Liver (tissue), 3 donors: Measurements from ENCODE around the gene ZNF543.

Source experiments
- FOXA1 ChIP-seq: IDR thresholded peaks from 2 replicates; pipeline ENCODE4 v1.6.1; 2016; ENCODE audit warnings: antibody characterized with exemption
- HNF4A ChIP-seq, 2 donors: conservative IDR thresholded peaks; 2 replicates each; pipeline ENCODE4 v1.6.1; 2016; ENCODE audit warnings: antibody characterized with exemption in 2 of 2, mild to moderate bottlenecking in 2 of 2
- JUND ChIP-seq, 2 donors: IDR thresholded peaks; 2 replicates each; pipeline ENCODE4 v1.6.1; 2016; ENCODE audit warnings: antibody characterized with exemption in 2 of 2
- MAX ChIP-seq: IDR thresholded peaks from 2 replicates; pipeline ENCODE4 v1.6.1; 2016; ENCODE audit warnings: antibody characterized with exemption
- RAD21 ChIP-seq, 2 donors: IDR thresholded peaks; 2 replicates each; pipeline ENCODE4 v1.6.1; 2016; ENCODE audit warnings: antibody characterized with exemption in 2 of 2, mild to moderate bottlenecking in 2 of 2
- RXRA ChIP-seq, 2 donors: IDR thresholded peaks; 2 replicates each; pipeline ENCODE4 v1.6.1; 2017 to 2018; ENCODE audit warnings: antibody characterized with exemption in 2 of 2, mild to moderate bottlenecking in 1 of 2
- TAF1 ChIP-seq: conservative IDR thresholded peaks from 2 replicates; pipeline ENCODE4 v1.6.1; 2016; ENCODE audit warnings: antibody characterized with exemption, mild to moderate bottlenecking
- YY1 ChIP-seq: IDR thresholded peaks from 2 replicates; pipeline ENCODE4 v1.6.1; 2016; ENCODE audit warnings: antibody characterized with exemption, mild to moderate bottlenecking
- TF ChIP-seq, protein P1 (sequence below): fragments of 150-350 bp; IDR thresholded peaks from 2 replicates; pipeline ENCODE4 v1.5.1; 2017; ENCODE audit warnings: improper control_type of control experiment, low read depth, low read length; ENCODE audit not compliant: missing input control
- donor health status: healthy.
- donor health status: healthy.

DNA sequence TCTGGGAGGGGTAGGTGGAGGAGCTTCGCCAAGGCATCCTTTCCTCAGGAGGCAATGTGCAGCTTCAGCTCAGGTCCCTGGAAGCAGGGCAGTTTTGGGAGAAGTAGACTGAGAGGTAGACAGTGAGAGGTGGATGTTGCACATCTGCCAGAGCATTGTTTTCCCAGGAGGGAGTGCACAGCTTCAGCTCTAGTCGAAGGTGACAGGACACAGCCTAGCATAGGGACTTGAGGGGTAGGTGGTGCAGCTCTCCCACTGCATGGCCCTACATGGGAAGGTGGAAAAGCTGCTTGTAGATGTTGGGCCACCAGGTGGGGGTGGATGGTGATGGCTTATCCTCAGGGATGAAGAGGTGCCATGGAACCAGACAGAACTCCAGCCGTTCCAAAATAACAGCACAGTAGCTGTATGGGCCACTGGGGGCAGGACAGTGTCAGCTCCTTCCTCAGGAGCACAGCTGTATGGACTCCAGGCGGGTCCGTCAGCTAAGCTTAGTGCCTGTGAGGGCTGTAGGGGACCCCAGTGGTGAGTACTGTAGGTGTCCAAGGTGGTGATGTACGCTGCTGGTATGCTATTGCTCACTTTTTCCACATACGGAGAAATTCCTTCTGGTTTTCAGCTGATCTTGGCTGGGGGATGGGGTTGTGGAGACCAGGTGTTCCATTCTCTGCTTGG is 17.4 kb upstream of the ZNF543 start:
- TF ChIP-seq, protein P1, sequence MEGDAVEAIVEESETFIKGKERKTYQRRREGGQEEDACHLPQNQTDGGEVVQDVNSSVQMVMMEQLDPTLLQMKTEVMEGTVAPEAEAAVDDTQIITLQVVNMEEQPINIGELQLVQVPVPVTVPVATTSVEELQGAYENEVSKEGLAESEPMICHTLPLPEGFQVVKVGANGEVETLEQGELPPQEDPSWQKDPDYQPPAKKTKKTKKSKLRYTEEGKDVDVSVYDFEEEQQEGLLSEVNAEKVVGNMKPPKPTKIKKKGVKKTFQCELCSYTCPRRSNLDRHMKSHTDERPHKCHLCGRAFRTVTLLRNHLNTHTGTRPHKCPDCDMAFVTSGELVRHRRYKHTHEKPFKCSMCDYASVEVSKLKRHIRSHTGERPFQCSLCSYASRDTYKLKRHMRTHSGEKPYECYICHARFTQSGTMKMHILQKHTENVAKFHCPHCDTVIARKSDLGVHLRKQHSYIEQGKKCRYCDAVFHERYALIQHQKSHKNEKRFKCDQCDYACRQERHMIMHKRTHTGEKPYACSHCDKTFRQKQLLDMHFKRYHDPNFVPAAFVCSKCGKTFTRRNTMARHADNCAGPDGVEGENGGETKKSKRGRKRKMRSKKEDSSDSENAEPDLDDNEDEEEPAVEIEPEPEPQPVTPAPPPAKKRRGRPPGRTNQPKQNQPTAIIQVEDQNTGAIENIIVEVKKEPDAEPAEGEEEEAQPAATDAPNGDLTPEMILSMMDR: no peak
- no peak for TF ChIP-seq RAD21 (IDR thresholded peaks at IDR 0.05)
- TF ChIP-seq FOXA1: no peak
- no peak for TF ChIP-seq YY1
- no peak for TF ChIP-seq TAF1
- no peak for TF ChIP-seq HNF4A (conservative IDR thresholded peaks at IDR 0.05)
- no peak for TF ChIP-seq MAX
- no peak for TF ChIP-seq RXRA (IDR thresholded peaks at IDR 0.05)
- no peak for TF ChIP-seq JUND (IDR thresholded peaks at IDR 0.05)
